Measurements from ENCODE around the gene HSD17B14. TPM values are rescaled to one million over a fixed set of nuclear protein-coding genes. Genes with fewer than 3 reads are reported as not detected.

The HSD17B14 gene
- total RNA-seq, 1 experiment from 2014 or later, result 11.2 TPM

DNA sequence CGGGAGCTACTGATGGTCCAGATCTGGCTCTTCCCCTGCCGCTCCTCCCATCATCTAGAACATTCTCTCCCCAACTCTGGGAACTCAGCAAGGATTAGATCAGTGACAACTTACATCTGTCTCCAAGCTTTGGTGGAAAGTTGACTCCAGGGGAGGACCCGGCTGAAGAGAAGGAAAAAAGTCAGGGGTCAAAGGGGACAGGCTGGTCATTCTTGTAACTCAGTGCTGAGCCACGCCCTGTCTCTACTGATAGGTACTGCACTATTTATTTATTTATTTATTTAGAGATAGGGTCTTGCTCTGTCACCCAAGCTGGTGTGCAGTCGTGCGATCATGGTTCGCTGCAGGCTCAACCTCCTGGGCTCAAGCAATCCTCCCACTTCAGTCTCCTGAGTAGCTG is 17.8 kb upstream of the HSD17B14 start:
- no peak for DNase-seq
- Mint-ChIP-seq H3K4me3 (no peak overlapping the region), H3K27me3 (ENCODE audit: low read depth) (no peaks in the 10 kb centered on the region), H3K27ac (no peak overlapping the region), H3K4me1 (peaks cover 1% of the 10 kb centered on the region in 2 experiments), H3K36me3 (ENCODE audit: insufficient read depth in 1 of 3, low read depth in 3 of 3) (peaks cover 0 to 22% (median 0%) of the 10 kb centered on the region in 3 experiments; a peak in 4 of 7 replicates), H3K9me3 (no peaks in the 10 kb centered on the region)
- Histone ChIP-seq H3K79me2 (ENCODE audit: insufficient read depth, low read length) (no peaks in the 10 kb centered on the region), H2AFZ (ENCODE audit: low read length) (no peak overlapping the region), H2BK5ac (ENCODE audit: insufficient read length, low read length) (no peak overlapping the region), H2BK15ac (ENCODE audit: low read depth, low read length) (no peak overlapping the region), H3K27ac (ENCODE audit: insufficient read length, low read depth, low read length) (no peak overlapping the region), H4K8ac (replicated peaks; ENCODE audit: insufficient read length, low read depth, low read length) (no peak overlapping the region), H4K5ac (ENCODE audit: insufficient read length, low read depth, low read length) (no peak overlapping the region), H2AK5ac (ENCODE audit: insufficient read length, low read length) (no peak overlapping the region), H3K27me3 (ENCODE audit: insufficient read depth, low read length) (no peaks in the 10 kb centered on the region), H3K9ac (ENCODE audit: extremely low read depth, insufficient read length, low read length) (no peak overlapping the region), H2BK12ac (ENCODE audit: insufficient read length, low read depth, low read length) (no peak overlapping the region), H3K23me2 (ENCODE audit: insufficient read length, low read depth, low read length, poor library complexity, severe bottlenecking) (no peaks in the 10 kb centered on the region), H3K56ac (ENCODE audit: insufficient read length, low read depth, low read length) (no peak overlapping the region), H3K4me2 (ENCODE audit: insufficient read depth, insufficient read length, low read length) (no peak overlapping the region), H3K9me3 (ENCODE audit: control insufficient read depth, low read depth, low read length) (no peaks in the 10 kb centered on the region), H2BK20ac (ENCODE audit: low read depth, low read length, poor library complexity, severe bottlenecking) (no peak overlapping the region), H3T11ph (ENCODE audit: low read length) (no peak overlapping the region), H3K4ac (ENCODE audit: low read depth, low read length) (no peak overlapping the region), H3K79me1 (ENCODE audit: insufficient read depth, low read depth, low read length, poor library complexity, severe bottlenecking) (no peaks in the 10 kb centered on the region), H3K14ac (ENCODE audit: insufficient read depth, low read length) (no peak overlapping the region), H3K4me1 (ENCODE audit: insufficient read depth, low read length) (no peaks in the 10 kb centered on the region; the same call in 1 of the 2 replicates), H3K18ac (ENCODE audit: insufficient read length, low read depth, low read length) (no peak overlapping the region), H4K91ac (ENCODE audit: insufficient read length, low read depth, low read length) (no peak overlapping the region), H4K20me1 (ENCODE audit: control insufficient read depth, insufficient read depth, insufficient read length) (no peaks in the 10 kb centered on the region), H2BK120ac (ENCODE audit: low read depth, low read length, poor library complexity, severe bottlenecking) (no peak overlapping the region), H3K23ac (ENCODE audit: insufficient read length, low read depth, low read length) (no peak overlapping the region)
- TF ChIP-seq, protein P1, sequence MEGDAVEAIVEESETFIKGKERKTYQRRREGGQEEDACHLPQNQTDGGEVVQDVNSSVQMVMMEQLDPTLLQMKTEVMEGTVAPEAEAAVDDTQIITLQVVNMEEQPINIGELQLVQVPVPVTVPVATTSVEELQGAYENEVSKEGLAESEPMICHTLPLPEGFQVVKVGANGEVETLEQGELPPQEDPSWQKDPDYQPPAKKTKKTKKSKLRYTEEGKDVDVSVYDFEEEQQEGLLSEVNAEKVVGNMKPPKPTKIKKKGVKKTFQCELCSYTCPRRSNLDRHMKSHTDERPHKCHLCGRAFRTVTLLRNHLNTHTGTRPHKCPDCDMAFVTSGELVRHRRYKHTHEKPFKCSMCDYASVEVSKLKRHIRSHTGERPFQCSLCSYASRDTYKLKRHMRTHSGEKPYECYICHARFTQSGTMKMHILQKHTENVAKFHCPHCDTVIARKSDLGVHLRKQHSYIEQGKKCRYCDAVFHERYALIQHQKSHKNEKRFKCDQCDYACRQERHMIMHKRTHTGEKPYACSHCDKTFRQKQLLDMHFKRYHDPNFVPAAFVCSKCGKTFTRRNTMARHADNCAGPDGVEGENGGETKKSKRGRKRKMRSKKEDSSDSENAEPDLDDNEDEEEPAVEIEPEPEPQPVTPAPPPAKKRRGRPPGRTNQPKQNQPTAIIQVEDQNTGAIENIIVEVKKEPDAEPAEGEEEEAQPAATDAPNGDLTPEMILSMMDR (conservative IDR thresholded peaks at IDR 0.05), result no peak
- WGBS (ENCODE audit: extremely low coverage, insufficient read length, low lambda C conversion rate), result no CpG with 5 or more reads among the region's 7 CpGs

All from H9 (cell line).